ENCODE results near the gene SRRM2.

DNA sequence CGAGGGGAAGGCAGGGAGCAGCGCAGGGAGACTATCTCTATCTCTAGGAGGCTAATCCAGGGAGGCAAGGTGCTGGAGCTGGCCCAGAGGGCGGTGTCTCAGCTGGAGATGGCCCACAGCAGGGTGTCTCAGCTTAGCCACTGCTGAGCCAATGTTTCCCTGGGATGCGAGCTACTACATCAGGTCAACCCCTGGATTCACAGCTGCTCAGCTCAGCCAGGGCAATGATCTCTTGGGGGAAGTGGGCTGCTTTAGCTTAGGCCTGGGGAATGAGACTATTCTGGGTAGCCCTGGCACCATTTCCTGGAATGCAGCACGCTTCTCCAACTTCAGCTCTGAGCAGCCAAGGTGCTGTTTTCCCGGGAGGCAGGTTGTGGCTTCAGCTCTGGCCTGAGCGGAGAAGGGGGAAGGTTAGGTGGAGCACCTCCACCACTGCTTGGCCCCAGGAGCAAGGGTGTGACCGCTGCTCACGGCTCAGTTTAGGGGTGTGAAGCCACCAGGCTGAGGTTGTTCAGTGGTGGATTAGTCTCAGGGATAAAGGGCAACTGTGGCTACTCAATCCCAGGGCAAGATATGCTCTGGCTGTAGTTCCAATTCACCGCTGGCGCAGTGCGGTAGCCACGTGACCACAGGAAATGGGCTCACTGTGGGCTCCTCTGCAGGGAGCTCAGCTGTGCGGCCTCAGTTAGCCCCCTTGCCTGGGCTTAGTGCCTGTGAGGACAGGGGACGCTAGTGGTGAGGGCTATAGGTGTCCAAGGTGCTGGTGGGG, 59.4 kb downstream of the SRRM2 start:
- TF ChIP-seq, protein P1, sequence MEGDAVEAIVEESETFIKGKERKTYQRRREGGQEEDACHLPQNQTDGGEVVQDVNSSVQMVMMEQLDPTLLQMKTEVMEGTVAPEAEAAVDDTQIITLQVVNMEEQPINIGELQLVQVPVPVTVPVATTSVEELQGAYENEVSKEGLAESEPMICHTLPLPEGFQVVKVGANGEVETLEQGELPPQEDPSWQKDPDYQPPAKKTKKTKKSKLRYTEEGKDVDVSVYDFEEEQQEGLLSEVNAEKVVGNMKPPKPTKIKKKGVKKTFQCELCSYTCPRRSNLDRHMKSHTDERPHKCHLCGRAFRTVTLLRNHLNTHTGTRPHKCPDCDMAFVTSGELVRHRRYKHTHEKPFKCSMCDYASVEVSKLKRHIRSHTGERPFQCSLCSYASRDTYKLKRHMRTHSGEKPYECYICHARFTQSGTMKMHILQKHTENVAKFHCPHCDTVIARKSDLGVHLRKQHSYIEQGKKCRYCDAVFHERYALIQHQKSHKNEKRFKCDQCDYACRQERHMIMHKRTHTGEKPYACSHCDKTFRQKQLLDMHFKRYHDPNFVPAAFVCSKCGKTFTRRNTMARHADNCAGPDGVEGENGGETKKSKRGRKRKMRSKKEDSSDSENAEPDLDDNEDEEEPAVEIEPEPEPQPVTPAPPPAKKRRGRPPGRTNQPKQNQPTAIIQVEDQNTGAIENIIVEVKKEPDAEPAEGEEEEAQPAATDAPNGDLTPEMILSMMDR (optimal IDR thresholded peaks at IDR 0.05 in 1 of 3, IDR thresholded peaks at IDR 0.05 in 1 of 3, conservative IDR thresholded peaks at IDR 0.05 in 1 of 3; ENCODE audit: extremely low read depth in 1 of 3, insufficient read depth in 2 of 3, low read length in 3 of 3) = no peak
- TF ChIP-seq EZH2 (IDR thresholded peaks at IDR 0.05; ENCODE audit: low read length) = no peak

All from keratinocyte (primary cell).